ENCODE data around the gene PRKAG1.

GRCh38 chr12:48980953-48981756 is 37.4 kb downstream of the PRKAG1 start:
- TF ChIP-seq CTCF (IDR thresholded peaks at IDR 0.05; ENCODE audit: low read length) (0 out of 2 replicates have a peak, but pooled peaks have one; percentile 5), EZH2 (IDR thresholded peaks at IDR 0.05; ENCODE audit: borderline replicate concordance, low read length) (no peak)
